Measurements from ENCODE around the gene THSD4. TPM values are rescaled to one million over a fixed set of nuclear protein-coding genes. Genes with fewer than 3 reads are reported as not detected.
"Not testable (repeated sequence)": the region's sequence is repeated elsewhere in the genome, so short reads cannot be mapped to it uniquely, and the experiment has no call there.

THSD4 gene
- total and polyA plus RNA-seq, 2 of the 8 experiments (the other 6 are each of a cell fraction or from before 2014, with no cell fraction given): 2.5 to 6.2 TPM

- TF ChIP-seq CTCF (IDR thresholded peaks at IDR 0.05; ENCODE audit: control extremely low read depth in 1 of 3, insufficient read depth in 1 of 3, low read depth in 1 of 3, low read length in 3 of 3): no peak
- TF ChIP-seq TAF7 (optimal IDR thresholded peaks at IDR 0.05; ENCODE audit: borderline replicate concordance, low read depth, low read length): no peak
Measured at GRCh38 chr15:71437919-71438318, 322.6 kb downstream of the THSD4 start (continued).

DNA sequence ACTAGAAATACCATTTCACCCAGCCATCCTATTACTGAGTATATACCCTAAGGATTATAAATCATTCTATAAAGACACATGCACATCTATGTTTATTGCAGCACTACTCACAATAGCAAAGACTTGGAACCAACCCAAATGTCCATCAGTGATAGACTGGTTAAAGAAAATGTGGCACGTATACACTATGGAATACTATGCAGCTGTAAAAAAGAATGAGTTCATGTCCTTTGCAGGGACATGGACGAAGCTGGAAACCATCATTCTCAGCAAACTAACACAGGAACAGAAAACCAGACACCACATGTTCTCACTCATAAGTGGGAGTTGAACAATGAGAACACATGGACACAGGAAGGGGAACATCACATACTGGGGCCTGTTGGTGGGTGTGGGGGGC is 324.2 kb downstream of the THSD4 start:
- H3K4me3 ChIP-seq (ENCODE audit: extremely low read depth in 1 of 4, insufficient read depth in 2 of 4, low read depth in 3 of 4, low read length in 4 of 4); H2BK120ac ChIP-seq (replicated peaks; ENCODE audit: low read depth, low read length); H3K27me3 ChIP-seq (replicated peaks in 1 of 4; ENCODE audit: control insufficient read depth in 3 of 4, extremely low read depth in 1 of 4, insufficient read depth in 3 of 4, low read length in 3 of 4); H2BK12ac ChIP-seq (ENCODE audit: low read depth, low read length); H3K4ac ChIP-seq (replicated peaks; ENCODE audit: insufficient read length, low read depth, low read length); H3K27ac ChIP-seq (ENCODE audit: low read depth, low read length); H2BK15ac ChIP-seq (ENCODE audit: low read length); H3K18ac ChIP-seq (ENCODE audit: extremely low read depth, low read length); H3K79me1 ChIP-seq (ENCODE audit: low read depth, low read length); H3K4me2 ChIP-seq (ENCODE audit: insufficient read depth in 1 of 2, low read depth in 2 of 2, low read length in 2 of 2); H2AK5ac ChIP-seq (ENCODE audit: low read depth, low read length); H2BK20ac ChIP-seq (ENCODE audit: low read length); H3K9ac ChIP-seq (replicated peaks in 1 of 4; ENCODE audit: extremely low read depth in 1 of 4, low read depth in 3 of 4, low read length in 3 of 4); H3K79me2 ChIP-seq (ENCODE audit: control insufficient read depth in 1 of 2, insufficient read depth in 2 of 2, low read length in 2 of 2); H3K56ac ChIP-seq (replicated peaks; ENCODE audit: insufficient read length, low read depth, low read length); H4K5ac ChIP-seq (ENCODE audit: insufficient read length, low read depth, low read length); H3K14ac ChIP-seq (ENCODE audit: insufficient read length); H4K91ac ChIP-seq (replicated peaks; ENCODE audit: insufficient read length, low read length); H3K23ac ChIP-seq (ENCODE audit: insufficient read length); H4K8ac ChIP-seq (ENCODE audit: extremely low read depth, insufficient read depth, low read length); H2AFZ ChIP-seq (ENCODE audit: low read length); POLR2A ChIA-PET (ENCODE audit: partially characterized antibody); H3K4me1 ChIP-seq (replicated peaks in 1 of 4; ENCODE audit: control insufficient read depth in 3 of 4, insufficient read depth in 4 of 4, low read length in 3 of 4); FAIRE-seq; H2BK5ac ChIP-seq (ENCODE audit: low read depth, low read length); H3K9me3 ChIP-seq (ENCODE audit: insufficient read depth in 2 of 2, low read depth in 1 of 2, low read length in 1 of 2); H4K20me1 ChIP-seq (replicated peaks in 1 of 2; ENCODE audit: control insufficient read depth in 1 of 2, insufficient read depth in 2 of 2, low read length in 2 of 2); H3K36me3 ChIP-seq (ENCODE audit: control insufficient read depth in 2 of 4, insufficient read depth in 4 of 4, low read length in 3 of 4); DNase-seq (ENCODE audit: low read depth in 1 of 2, low spot score in 2 of 2); H3K23me2 ChIP-seq (ENCODE audit: low read depth, low read length): not testable (repeated sequence)
- WGBS, 2 experiments (ENCODE audit: extremely low coverage in 1 of 2, insufficient coverage in 1 of 2, insufficient read length in 1 of 2, insufficient replicate concordance in 2 of 2, low coverage in 1 of 2, low lambda C conversion rate in 2 of 2, missing lambda C conversion rate in 1 of 2): 92% methylated on average over 2 of the region's 2 CpGs; no CpG with 5 or more reads in 1 of the 2 experiments
- CTCF ChIA-PET (ENCODE audit: partially characterized antibody): interaction anchor here (1.0 to 1.6 kb wide), 8 partner anchors 32 to 330 kb away, joined by 3 to 6 read pairs (median 3); no protein-coding TSS in a partner anchor

All from H1 (cell line).